Measurements from ENCODE around the gene GFM2.
"Not testable (repeated sequence)": the region's sequence is repeated elsewhere in the genome, so short reads cannot be mapped to it uniquely, and the experiment has no call there.

The GFM2 gene

GRCh38 chr5:74676466-74676865 lies 90.5 kb downstream of the GFM2 start:
- H3K4me2 ChIP-seq (ENCODE audit: insufficient read depth, low read length); H3K4me3 ChIP-seq (ENCODE audit: low read depth in 1 of 2, low read length in 2 of 2); H3K9me3 ChIP-seq (ENCODE audit: insufficient read depth, low read length, severe bottlenecking); H3K27ac ChIP-seq (ENCODE audit: low read length); H2AFZ ChIP-seq (ENCODE audit: low read depth, low read length); H3K36me3 ChIP-seq (ENCODE audit: insufficient read depth, low read length); H3K4me1 ChIP-seq (ENCODE audit: insufficient read depth, low read length); DNase-seq; ATAC-seq (ENCODE audit: insufficient read depth, low read depth); H3K27me3 ChIP-seq (ENCODE audit: insufficient read depth, low read length, poor library complexity); H3K9ac ChIP-seq (ENCODE audit: low read depth, low read length); H4K20me1 ChIP-seq (ENCODE audit: insufficient read depth, low read length); H3K79me2 ChIP-seq (ENCODE audit: insufficient read depth, low read length): not testable (repeated sequence)

GRCh38 chr5:74673011-74673790 lies 93.7 kb downstream of the GFM2 start:
- Histone ChIP-seq H3K79me2 (ENCODE audit: insufficient read depth, low read length) (no peaks in the 10 kb centered on the region), H3K4me2 (ENCODE audit: insufficient read depth, low read length) (no peak overlapping the region), H3K27me3 (ENCODE audit: insufficient read depth, low read length, poor library complexity) (peaks cover 8% of the 10 kb centered on the region), H3K36me3 (ENCODE audit: insufficient read depth, low read length) (no peaks in the 10 kb centered on the region), H3K9ac (ENCODE audit: low read depth, low read length) (no peak overlapping the region), H3K4me3 (ENCODE audit: low read depth in 1 of 2, low read length in 2 of 2) (no peak overlapping the region), H3K27ac (ENCODE audit: low read length) (no peak overlapping the region), H3K4me1 (ENCODE audit: insufficient read depth, low read length) (no peaks in the 10 kb centered on the region), H4K20me1 (ENCODE audit: insufficient read depth, low read length) (no peaks in the 10 kb centered on the region), H3K9me3 (ENCODE audit: insufficient read depth, low read length, severe bottlenecking) (peaks cover 10% of the 10 kb centered on the region), H2AFZ (ENCODE audit: low read depth, low read length) (no peak overlapping the region)
- DNase-seq (no peak), ATAC-seq (ENCODE audit: insufficient read depth, low read depth) (no peak; the same call in 2 of the 3 replicates)
- TF ChIP-seq CTCF (IDR thresholded peaks at IDR 0.05; ENCODE audit: borderline replicate concordance, extremely low read depth, low read length, poor library complexity, severe bottlenecking) (peak; percentile 60), EZH2 (IDR thresholded peaks at IDR 0.05; ENCODE audit: borderline replicate concordance, low read depth, low read length, severe bottlenecking) (no peak)

- no peak for ATAC-seq (ENCODE audit: insufficient read depth, low read depth)
- Histone ChIP-seq H3K4me1 (ENCODE audit: insufficient read depth, low read length) (no peaks in the 10 kb centered on the region), H3K9ac (ENCODE audit: low read depth, low read length) (no peak overlapping the region), H2AFZ (ENCODE audit: low read depth, low read length) (no peak overlapping the region), H3K36me3 (ENCODE audit: insufficient read depth, low read length) (no peaks in the 10 kb centered on the region), H4K20me1 (ENCODE audit: insufficient read depth, low read length) (no peaks in the 10 kb centered on the region), H3K4me3 (ENCODE audit: low read depth in 1 of 2, low read length in 2 of 2) (no peak overlapping the region), H3K9me3 (ENCODE audit: insufficient read depth, low read length, severe bottlenecking) (peaks cover 10% of the 10 kb centered on the region), H3K4me2 (ENCODE audit: insufficient read depth, low read length) (no peak overlapping the region), H3K79me2 (ENCODE audit: insufficient read depth, low read length) (no peaks in the 10 kb centered on the region), H3K27ac (ENCODE audit: low read length) (no peak overlapping the region), H3K27me3 (ENCODE audit: insufficient read depth, low read length, poor library complexity) (peaks cover 14% of the 10 kb centered on the region)
- no peak for DNase-seq
- no peak for TF ChIP-seq CTCF (IDR thresholded peaks at IDR 0.05; ENCODE audit: borderline replicate concordance, extremely low read depth, low read length, poor library complexity, severe bottlenecking)
- no peak for TF ChIP-seq EZH2 (IDR thresholded peaks at IDR 0.05; ENCODE audit: borderline replicate concordance, low read depth, low read length, severe bottlenecking)
These were observed 94.6 kb downstream of the GFM2 start for GRCh38 chr5:74672215-74672877.

All from DND-41 (cell line).